Stimulated activated CD4-positive, alpha-beta T cell treated with anti-CD3 and anti-CD28 coated beads, Interleukin-1b, Interleukin-23, amount 100 ng/mL, for 1 hour (primary cell): ENCODE measurements around the gene FLYWCH1.

ENCODE experiments used
- DNase-seq, 2 donors: peaks; one replicate each; pipeline ENCODE4 v3.0.0-alpha.2; 2020; ENCODE audit warnings: low read depth in 2 of 2

Gene FLYWCH1

DNA sequence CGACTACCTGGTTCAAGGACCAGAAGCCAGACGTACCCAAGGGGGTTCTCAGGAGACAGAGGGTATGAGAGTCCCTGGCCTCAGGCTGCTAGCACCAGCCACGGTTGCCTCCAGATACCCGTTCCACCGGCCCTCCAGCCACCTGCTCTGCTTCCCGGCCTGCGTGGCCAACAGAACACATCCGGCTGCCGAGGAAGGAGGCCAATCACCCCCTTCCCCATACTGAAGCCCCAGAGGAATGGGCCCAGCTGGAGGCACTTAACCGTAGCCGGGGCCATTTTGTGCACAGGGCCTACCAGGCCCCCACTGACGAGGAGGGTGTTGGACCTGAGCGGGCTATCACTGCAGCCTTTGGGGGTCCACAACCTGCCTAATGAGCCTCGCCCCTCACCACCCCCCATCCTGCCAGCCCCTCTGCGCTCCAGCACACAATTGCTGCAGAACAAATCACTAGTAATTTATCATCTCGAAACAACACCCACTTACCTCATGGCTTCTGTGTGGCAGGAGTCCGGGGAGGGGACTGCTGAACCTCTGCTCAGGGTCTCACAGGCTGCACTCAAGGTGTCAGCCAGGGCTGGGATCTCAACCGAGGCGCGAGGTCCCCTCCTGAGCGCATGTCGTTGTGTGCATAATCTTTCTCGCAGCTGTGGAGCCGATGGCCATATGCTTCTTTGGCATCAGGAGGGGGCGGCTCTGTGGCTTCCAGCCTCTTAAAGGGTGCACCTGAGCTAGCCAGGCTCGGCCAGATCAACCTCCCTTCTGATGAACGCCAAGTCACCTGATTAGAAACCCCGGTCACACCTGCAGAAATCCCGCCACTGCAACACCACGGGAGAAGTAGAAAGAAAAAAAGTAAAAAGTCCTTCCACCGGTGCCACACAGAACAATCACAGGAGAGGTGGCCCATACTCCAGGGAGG, 42.2 kb downstream of the FLYWCH1 start:
- no peak for DNase-seq

DNA sequence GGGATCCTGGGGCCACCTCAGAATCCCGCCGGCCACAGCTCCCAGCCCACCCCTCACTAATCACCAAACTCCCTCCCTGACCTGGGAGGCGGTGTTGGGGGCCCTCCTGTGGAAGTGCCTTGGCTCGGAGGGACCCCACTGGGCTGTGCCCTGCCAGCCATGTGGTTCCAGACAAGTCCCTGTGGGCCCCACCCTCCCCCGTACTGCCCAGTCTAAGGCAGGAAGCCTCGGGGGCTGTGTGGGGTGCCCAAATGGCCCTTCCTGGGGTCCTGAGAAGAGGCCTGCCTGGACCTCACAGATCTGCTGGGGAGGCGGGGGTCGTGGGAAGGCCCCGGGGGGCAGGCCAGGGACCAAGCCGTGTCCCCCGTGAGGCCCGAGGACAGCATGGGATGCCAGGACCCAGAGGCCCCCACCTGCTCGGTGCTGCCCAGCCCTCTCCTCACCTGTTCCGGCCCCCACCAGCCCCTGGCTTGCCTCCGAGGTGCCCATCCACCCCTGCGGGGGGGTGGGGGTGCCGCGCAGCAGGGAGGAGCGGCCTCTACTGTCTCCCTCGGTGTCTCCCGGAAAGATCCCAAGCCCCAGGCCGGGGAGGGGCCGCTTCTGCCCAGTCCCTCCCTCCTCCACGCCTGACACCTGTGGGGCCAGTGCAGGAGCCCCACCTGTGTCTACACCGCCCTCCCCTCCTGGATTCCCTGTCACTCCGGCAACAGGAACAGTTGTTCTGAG, 43.1 kb downstream of the FLYWCH1 start:
- no peak for DNase-seq

DNA sequence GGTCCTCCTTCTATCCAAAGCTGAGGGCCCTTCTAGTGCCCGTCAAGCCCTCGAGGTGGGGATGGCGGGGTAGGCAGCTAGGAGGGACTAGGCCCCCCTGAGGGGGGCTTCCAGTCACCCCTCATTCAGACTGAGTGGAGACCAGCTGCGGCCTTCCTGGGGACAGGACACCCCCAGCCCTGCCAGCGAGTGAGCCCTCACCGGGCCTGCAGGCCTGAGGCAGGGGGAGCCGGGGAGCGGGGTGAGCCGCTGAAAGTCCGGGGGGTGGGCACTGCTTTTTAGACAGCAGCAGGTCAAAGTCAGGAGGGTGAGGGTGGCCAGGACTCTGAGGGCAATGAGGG, 43.7 kb downstream of the FLYWCH1 start:
- DNase-seq = no peak

DNA sequence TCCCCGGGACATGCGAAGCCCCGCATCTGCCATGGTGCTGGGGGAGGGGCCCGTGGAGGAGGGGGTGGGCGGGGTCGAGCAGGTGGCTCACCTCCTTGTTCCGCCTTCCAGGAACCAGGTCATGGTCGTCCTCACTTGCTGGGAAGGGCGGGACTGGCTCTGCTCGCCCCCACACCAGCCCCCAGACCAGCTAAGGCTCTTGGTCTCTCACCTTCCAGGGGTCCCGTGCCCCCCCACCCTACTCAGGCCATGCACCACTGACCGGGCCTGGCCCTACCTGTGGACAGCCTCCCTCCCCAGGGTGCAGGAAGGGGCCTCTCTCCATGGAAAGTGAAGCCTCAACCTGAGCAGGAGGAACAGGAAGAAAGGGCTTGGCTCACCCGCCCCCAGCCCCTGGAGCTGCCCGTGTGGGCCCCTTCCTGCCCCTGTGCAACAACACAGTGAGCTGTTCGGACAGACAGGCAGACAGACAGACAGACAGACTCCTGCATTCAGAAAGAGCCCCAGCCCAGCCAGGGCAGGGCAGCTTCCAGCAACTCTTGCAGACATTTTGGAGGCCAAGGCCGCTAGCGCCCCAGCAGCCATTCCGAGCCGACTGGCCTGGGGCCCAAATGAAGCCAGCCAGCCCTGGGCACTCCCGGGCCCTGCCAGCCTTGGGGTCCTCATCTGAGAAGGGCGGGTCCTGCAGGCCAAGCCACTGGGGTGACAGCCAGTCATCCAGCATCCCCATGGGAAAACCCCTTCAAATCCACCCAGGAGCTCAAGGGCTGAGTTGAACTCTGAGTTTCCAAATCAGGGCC, 44.2 kb downstream of the FLYWCH1 start:
- no peak for DNase-seq

DNA sequence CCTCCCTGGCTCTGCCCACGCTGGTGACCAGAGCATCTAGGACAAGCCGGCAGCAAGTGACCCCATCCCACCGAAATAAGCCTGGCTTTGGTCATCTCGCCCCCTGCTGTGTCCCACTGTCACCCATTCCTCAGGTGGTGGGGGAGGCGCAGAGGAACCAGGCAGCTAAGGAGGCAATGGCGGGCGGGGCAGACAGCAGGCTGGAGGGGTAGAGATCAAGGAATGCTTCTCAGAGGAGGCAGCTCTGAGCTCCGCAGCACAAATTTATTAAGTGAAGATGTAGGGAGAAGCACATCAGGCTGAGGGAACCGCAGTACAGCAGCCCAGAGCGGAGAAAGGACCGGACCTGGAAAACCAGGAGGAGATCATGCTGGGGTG, 44.8 kb downstream of the FLYWCH1 start:
- no peak for DNase-seq

DNA sequence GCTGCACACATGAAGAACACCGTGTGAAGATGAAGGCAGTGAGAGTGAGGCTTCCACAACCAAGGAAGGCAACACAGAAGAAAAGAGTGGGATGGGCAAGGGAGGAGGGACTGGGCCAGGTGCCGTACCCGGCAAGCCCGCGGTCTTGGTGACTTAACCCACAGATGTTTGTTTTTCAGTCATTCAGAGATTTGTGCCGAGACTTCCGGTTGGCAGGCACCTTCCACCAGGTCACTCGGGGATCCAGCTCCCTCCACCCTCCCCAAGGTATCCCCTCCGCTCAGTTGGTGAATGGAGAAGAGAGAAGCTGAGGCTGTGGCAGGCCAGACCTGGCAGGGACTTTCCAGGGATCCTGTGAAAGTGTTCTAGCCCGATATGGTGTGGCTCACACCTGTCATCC, 47.5 kb downstream of the FLYWCH1 start:
- no peak for DNase-seq

DNA sequence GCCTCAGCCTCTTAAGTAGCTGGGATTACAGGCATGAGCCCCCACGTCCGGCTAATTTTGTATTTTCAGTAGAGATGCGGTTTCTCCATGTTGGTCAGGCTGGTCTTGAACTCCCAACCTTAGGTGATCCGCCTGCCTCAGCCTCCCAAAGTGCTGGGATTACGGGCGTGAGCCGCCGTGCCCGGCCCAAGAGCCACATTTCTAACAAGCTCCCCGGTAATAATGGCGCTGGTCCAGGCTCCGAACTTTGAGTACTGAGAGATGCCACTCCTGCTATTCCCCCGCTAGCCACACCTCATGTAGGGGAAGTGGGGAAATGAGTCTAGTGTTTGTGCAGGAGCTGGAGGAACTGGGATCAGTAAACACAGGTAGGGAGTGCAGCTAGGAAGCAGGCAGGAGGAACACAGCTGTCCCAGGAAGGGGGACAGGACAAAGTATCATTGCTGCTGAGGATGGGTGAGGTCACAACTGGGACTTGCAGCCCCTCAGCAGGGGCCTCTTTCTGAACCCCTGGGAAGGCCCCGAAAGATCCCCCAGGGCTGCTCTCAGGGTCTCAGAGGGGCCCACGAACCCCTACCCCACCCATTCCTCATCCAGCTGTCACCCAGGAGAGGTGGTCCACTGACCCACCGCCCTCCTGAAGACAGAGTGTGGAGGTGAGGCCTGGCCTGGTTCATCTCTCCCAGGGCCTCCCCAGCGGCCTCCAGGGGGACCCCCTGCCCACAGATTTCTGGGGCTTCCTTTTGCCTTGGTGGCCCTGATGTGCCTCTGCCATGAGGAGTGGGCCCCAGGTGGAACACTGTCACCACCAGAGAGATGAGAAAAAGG, 48.7 kb downstream of the FLYWCH1 start:
- no peak for DNase-seq

DNA sequence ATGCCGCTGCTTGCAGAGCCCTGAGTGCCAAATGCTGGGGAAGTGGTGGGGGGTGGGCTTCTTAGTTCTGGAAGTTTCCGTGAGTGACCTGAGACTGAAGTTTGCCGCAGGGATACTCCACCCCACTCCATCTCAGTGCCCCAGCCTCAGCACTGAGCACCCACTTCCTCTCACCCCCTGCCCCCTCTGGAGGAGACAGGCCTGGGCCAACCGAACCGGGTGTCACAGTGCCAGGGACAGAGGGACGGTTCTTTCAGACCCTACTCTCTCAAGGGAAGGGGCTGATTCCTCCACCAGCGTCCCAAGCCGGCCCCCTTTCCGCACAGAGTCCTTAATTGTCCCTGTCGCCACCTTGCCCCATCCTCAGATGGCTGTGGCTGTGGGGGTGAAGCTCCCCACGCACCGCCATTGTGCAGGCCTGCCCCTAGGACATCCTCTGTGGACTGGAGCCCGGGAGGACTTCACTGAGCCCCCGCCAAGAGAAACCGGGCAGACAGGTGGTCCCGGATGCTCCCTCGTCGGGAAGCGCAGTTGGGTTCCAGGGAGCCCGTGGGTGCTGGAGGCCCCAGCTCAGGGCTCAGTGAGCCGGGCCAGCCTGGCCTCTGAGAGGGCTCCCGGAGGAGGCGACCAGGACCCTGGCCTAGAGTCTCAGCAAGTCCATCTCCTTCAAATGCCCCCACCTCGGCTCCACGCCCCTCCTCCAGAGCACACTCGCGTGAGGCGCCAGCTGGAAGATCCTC, 50.8 kb downstream of the FLYWCH1 start:
- DNase-seq = no peak

DNA sequence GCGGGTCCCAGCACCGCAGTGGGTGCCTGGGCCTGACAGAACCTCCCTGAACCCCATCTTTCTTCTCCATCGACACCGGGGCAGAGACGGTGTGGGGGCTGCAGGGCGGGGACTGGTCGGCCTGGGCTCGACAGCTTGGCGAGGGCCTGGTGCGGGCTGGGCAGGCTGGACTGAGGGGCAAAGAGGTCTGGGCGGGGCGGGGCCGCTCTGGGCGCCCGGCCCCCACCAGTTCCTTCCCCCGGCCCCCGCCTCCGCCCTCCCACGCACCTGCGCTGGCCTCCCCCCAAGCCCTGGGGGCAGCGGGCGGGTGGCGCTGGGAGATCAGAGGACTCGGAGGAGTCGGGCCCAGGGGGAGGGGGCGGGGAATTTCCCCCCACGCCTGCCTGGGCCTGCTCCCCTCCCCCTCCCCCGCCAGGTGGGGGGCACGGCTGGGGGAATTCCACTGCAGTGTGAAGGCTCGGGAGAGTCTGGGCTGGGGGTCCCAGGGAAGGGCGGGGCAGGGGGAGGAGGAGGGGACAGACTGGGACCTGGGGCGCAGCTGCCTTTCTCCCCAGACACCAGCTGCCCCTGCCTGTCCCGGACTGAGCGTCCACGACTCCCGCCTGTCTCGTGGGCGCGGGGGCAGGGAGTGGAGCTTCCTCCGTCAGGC, 51.5 kb downstream of the FLYWCH1 start:
- no peak for DNase-seq

DNA sequence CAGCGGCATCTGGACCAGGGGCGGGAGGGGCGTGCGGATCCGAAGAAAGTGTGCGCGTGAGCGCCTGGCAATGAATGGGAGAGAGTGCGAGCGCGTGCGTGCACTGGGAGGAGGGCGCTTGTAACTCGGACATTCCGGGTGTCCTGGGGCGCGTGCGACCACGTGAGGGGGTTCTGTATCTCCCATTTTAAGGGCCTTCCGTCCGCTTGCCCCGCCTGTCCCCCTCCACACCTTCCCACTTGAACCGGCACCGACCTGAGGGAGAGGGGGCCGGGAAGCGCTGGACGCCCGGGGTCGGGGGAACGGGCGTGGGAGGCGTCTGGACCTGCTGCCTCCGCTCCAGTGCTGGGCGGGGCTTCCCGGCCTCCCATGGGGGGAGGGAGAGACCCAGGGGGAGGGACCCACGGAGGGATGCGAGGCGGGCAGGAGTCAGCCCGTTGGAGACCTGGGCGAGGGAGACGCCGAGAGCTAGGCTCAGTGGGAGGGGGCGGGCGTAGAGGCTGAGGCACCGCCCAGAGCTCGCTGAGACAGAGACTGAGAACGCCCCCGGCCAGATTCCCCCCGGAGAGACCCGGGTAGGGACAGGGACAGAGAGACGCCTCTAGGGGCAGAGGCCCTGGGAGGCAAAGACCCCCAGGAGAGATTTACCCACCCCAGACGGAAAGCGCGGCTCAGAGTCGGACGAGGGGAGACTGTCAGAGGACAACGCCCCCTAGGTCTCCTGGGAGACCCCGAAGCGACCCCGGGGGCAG, 52.2 kb downstream of the FLYWCH1 start, which contains the start of gene KREMEN2:
KREMEN2 (plus strand) TSS at position 553 of the 752 bp plus-strand sequence. CDS start 246 bp downstream, outside the sequence.
- no peak for DNase-seq

DNA sequence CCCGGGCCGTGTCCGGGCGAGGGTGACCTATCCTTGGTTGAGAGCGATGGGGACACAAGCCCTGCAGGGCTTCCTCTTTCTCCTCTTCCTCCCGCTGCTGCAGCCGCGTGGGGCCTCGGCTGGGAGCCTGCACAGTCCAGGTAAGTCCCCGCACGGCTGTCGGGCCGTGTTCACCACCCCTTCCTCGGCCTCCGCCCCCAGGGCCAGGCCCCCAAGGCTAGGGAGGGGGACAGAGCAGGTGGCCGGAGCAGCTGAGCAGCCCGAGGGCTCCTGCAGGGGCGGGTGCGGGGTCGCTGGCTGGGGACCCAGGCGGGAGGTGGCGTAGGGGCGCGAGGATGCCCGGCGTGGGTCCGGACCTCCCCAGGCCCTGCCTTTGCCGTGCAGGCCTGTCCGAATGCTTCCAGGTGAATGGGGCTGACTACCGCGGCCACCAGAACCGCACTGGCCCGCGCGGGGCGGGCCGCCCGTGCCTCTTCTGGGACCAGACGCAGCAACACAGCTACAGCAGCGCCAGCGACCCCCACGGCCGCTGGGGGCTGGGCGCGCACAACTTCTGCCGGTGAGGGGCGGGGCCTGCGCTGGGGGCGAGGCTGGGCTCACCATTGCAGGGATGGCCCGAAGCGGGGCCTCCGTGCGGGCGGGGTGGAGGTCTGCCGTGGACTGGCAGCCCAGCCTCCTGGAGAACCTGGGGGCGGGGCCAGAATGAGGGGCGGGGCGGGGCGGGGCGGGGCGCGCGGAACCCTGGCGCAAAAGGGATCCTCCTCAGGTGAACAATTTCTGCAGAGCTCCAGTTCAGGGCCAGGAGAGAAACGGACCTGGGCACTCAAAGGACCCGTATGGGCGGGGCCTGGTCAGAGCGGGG, 53.0 kb downstream of the FLYWCH1 start:
- no peak for DNase-seq

DNA sequence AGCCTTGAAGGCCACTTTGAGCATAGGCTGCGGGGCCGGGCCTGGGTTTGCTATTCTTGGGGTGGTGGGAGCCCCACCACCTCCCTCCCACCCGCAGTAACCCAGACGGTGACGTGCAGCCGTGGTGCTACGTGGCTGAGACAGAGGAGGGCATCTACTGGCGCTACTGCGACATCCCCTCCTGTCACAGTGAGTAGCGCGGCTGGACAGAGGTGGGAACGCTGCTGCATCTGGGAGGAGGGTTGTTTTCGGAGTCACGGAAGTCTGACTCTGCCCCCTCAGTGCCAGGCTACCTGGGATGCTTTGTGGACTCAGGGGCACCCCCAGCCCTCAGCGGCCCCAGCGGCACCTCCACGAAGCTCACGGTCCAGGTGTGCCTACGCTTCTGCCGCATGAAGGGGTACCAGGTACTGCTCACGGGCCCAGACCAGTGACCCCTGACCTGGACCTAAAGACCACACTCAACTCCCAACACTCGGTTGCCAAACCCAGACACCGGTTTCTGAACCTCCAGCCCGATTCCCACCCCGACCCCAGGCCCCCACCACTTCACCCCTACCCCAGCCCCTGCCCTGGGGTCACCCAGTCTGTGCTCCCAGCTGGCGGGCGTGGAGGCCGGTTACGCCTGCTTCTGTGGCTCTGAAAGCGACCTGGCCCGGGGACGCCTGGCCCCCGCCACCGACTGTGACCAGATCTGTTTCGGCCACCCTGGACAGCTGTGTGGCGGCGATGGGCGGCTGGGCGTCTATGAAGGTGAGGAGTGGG, 54.5 kb downstream of the FLYWCH1 start:
- no peak for DNase-seq

DNA sequence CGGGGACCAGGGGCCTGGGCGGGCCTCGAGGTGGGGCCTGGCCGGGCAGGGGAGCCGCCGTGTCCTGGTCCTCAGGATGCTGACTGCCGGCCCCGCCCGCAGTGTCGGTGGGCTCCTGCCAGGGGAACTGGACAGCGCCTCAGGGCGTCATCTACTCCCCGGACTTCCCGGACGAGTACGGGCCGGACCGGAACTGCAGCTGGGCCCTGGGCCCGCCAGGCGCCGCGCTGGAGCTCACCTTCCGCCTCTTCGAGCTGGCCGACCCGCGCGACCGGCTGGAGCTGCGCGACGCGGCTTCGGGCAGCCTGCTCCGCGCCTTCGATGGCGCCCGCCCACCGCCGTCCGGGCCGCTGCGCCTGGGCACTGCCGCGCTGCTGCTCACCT, 55.1 kb downstream of the FLYWCH1 start:
- DNase-seq = no peak

DNA sequence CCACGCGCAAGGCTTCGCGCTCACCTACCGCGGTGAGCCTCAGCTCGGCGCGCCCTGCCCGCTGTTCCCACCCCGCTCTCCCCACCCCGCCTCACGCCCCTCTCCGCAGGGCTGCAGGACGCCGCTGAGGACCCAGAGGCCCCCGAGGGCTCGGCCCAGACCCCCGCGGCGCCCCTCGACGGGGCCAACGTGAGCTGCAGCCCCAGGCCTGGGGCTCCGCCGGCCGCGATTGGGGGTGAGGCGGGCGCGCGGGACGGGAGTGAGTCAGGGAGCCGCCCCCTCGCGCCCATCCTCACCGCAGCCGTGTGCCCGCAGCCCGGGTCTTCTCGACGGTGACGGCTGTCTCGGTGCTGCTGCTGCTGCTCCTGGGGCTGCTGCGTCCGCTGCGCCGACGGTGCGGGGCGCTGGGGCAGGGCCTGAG, 55.5 kb downstream of the FLYWCH1 start:
- DNase-seq = no peak

DNA sequence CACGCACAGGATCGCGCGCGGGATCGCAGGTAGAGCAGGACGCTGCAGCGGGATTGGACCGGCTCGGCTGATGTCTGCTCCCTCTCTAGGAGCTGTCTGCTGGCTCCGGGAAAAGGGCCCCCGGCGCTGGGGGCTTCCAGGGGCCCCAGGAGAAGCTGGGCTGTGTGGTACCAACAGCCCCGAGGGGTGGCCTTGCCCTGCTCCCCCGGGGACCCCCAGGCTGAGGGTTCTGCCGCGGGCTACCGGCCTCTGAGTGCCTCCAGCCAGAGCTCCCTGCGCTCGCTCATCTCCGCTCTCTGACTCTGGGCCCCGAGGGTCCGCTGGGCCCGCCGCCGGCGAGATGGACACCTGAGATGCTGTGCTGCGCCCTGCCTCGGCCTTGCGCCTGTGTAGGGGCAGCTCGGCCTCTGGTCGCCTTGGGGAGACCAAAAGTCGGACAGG, 56.0 kb downstream of the FLYWCH1 start:
- DNase-seq = no peak

DNA sequence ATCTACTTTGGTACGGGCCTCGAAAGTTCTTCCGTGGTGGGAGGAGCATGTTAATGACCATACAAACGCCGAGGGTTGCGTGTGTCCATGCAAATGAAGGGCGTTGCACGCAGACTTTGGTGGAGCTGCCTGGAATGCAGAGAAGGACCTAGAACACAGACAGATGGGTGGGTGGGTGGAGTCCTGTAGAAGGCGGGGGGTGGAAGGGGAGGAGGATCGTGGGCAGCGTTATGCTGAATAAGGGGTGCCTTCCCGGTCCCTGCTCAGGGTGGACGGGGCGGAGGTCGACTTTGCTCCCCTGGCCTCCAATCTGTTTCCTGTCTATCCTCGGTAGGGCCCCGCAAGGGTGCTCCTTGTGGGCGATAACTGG, 56.6 kb downstream of the FLYWCH1 start:
- no peak for DNase-seq

DNA sequence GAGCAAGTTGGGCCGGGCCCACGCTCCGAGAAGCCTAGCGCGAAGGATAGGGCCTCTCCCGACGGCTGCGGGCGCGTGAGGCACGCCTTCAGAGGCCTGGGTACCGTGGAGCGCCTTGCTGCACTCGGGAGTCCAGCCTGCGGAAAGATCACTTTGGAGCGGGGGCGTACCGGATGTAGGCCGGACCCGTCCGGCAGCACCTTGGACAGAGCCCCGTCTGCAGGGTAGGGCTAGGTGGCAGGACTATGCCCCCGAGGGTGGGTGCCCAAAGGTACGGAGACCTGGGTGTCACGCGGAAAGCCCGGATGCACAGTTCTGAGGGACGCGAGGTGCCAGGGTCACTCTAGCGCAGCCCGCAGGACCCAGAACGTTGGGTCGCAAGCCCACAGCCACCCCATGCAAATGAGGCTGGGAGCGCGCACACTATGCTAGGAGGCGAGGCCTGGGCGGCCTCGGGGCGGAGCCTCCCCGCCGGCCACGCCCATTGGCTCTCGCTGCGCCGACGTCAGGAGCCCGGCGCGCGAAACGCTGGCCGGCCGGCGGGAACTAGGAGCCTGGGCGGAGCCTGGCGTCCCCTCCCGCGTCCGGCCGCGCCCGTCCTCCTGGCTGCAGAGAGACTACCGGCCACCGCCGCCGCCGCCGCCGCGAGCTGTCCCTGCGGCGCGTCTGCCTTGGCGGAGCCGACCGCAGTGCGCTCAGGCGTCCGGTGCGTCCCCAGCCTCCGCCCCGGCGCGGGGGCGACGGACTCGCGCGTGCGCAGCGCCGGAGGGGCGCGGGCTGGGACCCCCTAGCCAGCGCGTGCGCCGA, 57.2 kb downstream of the FLYWCH1 start, which contains the start of gene PAQR4:
PAQR4 (plus strand) TSS at position 611 of the 807 bp plus-strand sequence. CDS start 327 bp downstream, outside the sequence.
- peak; percentile 32 to 56 for DNase-seq
